AG10803 (cell line): ENCODE measurements around the gene VMAC.

Experiments used
- DNase-seq: peaks from one replicate; pipeline ENCODE4 v3.0.0; 2010; ENCODE audit warnings: low read depth
- H3K4me3 ChIP-seq: 2 replicates; pipeline ENCODE4 v1.5.1; 2011; ENCODE audit warnings: mild to moderate bottlenecking, low read length, control low read depth
- TF ChIP-seq, protein P1 (sequence below): conservative IDR thresholded peaks from 2 replicates; pipeline ENCODE4 v1.5.1; 2011; ENCODE audit warnings: mild to moderate bottlenecking, low read length, control low read depth, inconsistent platforms

VMAC gene

GRCh38 chr19:5917431-5918107 is 12.9 kb downstream of the VMAC start:
- TF ChIP-seq, protein P1, sequence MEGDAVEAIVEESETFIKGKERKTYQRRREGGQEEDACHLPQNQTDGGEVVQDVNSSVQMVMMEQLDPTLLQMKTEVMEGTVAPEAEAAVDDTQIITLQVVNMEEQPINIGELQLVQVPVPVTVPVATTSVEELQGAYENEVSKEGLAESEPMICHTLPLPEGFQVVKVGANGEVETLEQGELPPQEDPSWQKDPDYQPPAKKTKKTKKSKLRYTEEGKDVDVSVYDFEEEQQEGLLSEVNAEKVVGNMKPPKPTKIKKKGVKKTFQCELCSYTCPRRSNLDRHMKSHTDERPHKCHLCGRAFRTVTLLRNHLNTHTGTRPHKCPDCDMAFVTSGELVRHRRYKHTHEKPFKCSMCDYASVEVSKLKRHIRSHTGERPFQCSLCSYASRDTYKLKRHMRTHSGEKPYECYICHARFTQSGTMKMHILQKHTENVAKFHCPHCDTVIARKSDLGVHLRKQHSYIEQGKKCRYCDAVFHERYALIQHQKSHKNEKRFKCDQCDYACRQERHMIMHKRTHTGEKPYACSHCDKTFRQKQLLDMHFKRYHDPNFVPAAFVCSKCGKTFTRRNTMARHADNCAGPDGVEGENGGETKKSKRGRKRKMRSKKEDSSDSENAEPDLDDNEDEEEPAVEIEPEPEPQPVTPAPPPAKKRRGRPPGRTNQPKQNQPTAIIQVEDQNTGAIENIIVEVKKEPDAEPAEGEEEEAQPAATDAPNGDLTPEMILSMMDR: no peak
- no peak overlapping the region for H3K4me3 ChIP-seq
- no peak for DNase-seq

DNA sequence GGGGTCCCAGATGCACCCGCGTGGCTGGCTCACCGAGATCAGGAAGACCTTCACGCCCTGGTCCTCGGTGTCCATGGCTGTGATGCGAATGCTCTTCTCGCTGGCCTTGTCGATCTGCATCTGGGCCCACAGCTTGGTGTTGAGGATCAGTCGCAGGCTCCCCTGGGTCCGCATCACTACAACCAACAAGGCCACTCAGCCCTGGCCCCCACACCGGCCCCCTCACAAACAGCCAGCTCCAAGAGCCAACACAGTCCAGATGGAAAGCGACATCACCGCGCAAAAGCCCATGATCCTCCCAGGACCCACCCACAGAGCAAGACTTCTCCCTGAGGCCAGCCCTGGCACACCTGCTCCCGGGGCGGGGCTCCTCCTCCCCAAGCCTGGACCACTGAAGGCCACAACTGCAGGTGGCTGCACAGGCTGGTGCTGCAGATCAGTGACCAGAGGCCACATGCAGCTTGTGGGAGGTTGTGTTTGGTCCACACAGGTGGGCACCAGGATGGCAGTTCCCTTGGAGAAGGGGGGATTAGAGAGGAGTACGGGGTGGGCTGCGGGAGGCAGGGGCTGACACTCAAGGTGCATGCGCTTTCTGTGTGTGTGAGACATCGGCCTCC is 13.9 kb downstream of the VMAC start:
- TF ChIP-seq, protein P1: no peak
- DNase-seq: no peak
- no peak overlapping the region for H3K4me3 ChIP-seq

- H3K4me3 ChIP-seq: no peak overlapping the region
- TF ChIP-seq, protein P1: no peak
- DNase-seq: no peak
Observed at GRCh38 chr19:5921516-5922160, 17.0 kb downstream of the VMAC start.

GRCh38 chr19:5922161-5922545 is 17.5 kb downstream of the VMAC start:
- TF ChIP-seq, protein P1: no peak
- no peak for DNase-seq
- H3K4me3 ChIP-seq: no peak overlapping the region

DNA sequence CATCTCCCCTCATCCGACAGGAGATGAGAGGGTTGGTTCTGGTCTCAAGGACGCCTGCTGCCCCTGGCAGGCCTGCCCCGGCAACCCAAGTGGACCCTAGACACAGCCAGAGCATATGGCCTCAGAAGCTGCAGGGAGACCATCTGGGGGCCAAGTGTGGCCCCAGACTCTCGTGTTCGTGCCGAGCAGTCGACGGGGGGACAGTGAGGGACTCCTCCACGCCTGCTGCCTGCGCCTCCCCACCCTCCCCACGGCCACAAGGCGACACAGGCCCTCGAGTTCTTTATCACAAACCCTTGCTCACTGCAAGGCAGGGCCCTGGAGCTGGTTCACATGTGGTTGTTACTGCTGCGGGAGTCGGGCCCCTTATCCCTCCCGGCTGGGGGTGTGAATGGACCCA is 18.7 kb downstream of the VMAC start:
- no peak for DNase-seq
- TF ChIP-seq, protein P1: no peak
- H3K4me3 ChIP-seq: no peak overlapping the region

DNA sequence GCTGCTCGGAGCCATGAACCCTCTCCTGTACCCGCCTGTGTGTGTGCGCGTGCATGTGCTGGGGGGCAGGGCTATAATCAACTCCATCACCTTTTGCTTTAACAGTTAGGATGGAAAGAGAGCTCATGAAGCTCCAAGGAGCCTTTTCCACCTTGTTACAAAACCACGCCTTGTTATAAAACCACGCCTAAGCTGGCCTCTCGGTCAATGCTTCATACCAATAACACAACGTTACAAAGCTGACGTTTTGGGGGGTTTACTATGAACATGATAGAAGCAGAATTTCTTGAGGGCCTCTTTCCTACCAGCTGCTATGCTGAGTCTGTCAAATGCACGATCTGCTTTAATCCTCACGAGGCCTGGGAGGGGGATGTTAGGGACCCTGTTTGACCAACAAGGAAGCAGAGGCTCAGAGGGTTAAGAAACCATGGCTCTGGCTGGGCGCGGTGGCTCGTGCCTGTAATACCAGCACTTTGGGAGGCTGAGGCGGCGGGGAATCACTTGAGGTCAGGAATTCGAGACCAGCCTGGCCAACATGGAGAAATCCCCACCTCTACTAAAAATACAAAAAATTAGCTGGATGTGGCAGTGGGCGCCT is 21.3 kb downstream of the VMAC start:
- TF ChIP-seq, protein P1: no peak
- DNase-seq: no peak
- no peak overlapping the region for H3K4me3 ChIP-seq
